ENCODE results near the gene MSRB1.

MSRB1 gene

DNA sequence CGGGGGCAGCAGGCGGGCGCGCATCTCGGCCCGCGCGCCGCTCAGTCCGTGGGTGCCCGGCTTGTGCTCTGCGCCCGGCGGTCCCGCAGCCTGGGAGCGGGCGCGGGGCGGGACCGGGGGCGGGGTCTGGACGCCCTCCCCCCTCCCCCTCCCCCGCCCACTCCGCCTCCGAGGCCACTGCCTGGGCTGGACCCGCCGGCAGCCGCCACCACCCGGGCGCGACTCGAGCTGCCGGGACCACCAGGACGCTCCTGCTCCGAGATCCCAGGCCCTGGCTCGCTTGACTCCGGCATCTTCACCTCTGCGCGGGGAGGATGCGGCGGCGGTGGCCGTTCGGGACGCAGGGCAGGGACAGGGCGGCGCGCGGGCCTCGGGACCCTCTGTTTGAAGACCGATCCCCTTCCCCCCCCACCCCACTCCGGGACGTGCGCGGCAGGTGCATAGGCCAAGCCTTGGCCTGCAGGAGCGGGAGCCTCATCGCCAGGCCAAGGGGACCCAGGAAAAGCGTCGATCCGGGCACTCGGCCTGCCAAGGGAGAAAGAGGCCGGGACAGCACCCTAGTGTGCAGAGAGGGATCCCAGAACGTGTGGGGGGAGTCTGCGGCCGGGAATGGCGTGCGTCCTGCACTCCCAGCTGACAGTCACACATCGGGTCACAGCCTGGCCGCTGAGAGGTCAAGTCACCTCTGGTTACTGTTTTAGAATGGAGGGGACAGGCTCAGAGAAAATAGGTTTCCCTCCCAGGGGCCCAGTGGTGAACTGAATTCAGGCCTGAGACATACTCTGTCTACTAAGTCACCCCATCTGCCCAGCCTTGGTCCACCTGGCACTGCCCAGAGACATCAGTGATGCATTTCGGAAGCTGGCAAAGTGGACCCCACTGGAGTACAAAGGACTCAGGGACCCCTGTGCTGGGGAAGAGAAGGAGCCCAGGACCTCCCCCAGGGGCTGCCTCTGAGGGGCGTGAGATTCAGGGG, 24.4 kb downstream of the MSRB1 start, which contains the start of gene HS3ST6:
TSS of gene HS3ST6 (minus strand) at position 65 of the 976 bp plus-strand sequence. CDS start 92 bp downstream, outside the sequence.
- ATAC-seq (replicated peaks; ENCODE audit: extremely low read depth, poor library complexity, severe bottlenecking) (no peak), DNase-seq (ENCODE audit: low spot score in 2 of 2) (no peak)
- Mint-ChIP-seq H3K27me3 (peaks cover 67% of the 10 kb centered on the region), H3K4me1 (no peaks in the 10 kb centered on the region), H3K27ac (ENCODE audit: low read depth) (no peak within 1 kb of the TSS), H3K9me3 (no peaks in the 10 kb centered on the region), H3K36me3 (ENCODE audit: insufficient read depth) (peaks cover 4% of the 10 kb centered on the region), H3K4me3 (no peak within 1 kb of the TSS)

DNA sequence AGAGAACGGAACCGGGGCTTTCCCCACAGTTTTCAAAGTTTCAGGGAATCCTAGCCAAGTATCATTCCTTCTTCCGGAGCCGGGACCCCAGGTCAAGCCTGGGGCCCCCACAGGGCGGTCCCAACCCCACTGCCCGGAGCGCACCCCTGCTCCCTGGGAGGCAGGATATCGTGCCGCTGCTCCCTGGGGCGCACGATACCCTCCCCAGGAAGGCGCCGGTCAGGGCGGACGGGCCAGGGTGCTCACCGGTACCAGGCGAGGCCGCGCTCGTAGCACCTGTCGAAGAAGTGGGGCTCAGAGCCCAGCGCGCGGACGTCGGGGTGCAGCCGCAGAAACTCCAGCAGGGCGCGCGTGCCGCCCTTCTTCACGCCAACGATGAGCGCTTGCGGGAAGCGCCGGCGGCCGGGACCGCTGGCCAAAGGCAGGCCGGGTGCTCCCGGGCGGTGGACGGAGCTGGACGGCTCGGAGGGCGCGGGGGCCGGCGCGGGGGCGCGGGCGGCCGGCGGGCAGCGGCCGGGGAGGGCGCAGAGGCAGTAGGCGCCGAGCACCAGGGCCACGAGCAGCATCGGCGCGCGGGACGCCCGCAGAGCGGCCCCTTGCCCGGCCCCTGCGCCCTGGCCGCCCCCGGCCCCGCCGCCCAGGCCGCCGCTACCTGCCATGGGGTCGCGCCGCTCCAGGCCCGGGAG, 25.2 kb downstream of the MSRB1 start:
- Mint-ChIP-seq H3K27ac (ENCODE audit: low read depth) (no peak overlapping the region), H3K4me3 (no peak overlapping the region), H3K4me1 (no peaks in the 10 kb centered on the region), H3K36me3 (ENCODE audit: insufficient read depth) (peaks cover 4% of the 10 kb centered on the region), H3K9me3 (no peaks in the 10 kb centered on the region), H3K27me3 (peaks cover 59% of the 10 kb centered on the region)
- DNase-seq (ENCODE audit: low spot score in 2 of 2) = no peak
- no peak for ATAC-seq (replicated peaks; ENCODE audit: extremely low read depth, poor library complexity, severe bottlenecking)

GRCh38 chr16:1917056-1917664, 25.8 kb downstream of the MSRB1 start:
- Mint-ChIP-seq H3K27me3 (peaks cover 52% of the 10 kb centered on the region), H3K36me3 (ENCODE audit: insufficient read depth) (peaks cover 4% of the 10 kb centered on the region), H3K4me3 (no peak overlapping the region), H3K4me1 (no peaks in the 10 kb centered on the region), H3K27ac (ENCODE audit: low read depth) (no peak overlapping the region), H3K9me3 (no peaks in the 10 kb centered on the region)
- DNase-seq (ENCODE audit: low spot score in 2 of 2) (no peak), ATAC-seq (replicated peaks; ENCODE audit: extremely low read depth, poor library complexity, severe bottlenecking) (no peak)

GRCh38 chr16:1916640-1916990, 26.4 kb downstream of the MSRB1 start:
- Mint-ChIP-seq H3K4me1 (no peaks in the 10 kb centered on the region), H3K36me3 (ENCODE audit: insufficient read depth) (peaks cover 4% of the 10 kb centered on the region), H3K9me3 (no peaks in the 10 kb centered on the region), H3K4me3 (no peak overlapping the region), H3K27ac (ENCODE audit: low read depth) (no peak overlapping the region), H3K27me3 (peaks cover 47% of the 10 kb centered on the region)
- DNase-seq (ENCODE audit: low spot score in 2 of 2) (no peak), ATAC-seq (replicated peaks; ENCODE audit: extremely low read depth, poor library complexity, severe bottlenecking) (no peak)

GRCh38 chr16:1915732-1916639, 27.0 kb downstream of the MSRB1 start:
- H3K27me3 Mint-ChIP-seq = peaks cover 41% of the 10 kb centered on the region
- H3K9me3 Mint-ChIP-seq = no peaks in the 10 kb centered on the region
- no peak overlapping the region for H3K27ac Mint-ChIP-seq (ENCODE audit: low read depth)
- no peak for ATAC-seq (replicated peaks; ENCODE audit: extremely low read depth, poor library complexity, severe bottlenecking)
- no peak for DNase-seq (ENCODE audit: low spot score in 2 of 2)
- no peaks in the 10 kb centered on the region for H3K4me1 Mint-ChIP-seq
- no peak overlapping the region for H3K4me3 Mint-ChIP-seq
- H3K36me3 Mint-ChIP-seq (ENCODE audit: insufficient read depth) = peaks cover 4% of the 10 kb centered on the region

DNA sequence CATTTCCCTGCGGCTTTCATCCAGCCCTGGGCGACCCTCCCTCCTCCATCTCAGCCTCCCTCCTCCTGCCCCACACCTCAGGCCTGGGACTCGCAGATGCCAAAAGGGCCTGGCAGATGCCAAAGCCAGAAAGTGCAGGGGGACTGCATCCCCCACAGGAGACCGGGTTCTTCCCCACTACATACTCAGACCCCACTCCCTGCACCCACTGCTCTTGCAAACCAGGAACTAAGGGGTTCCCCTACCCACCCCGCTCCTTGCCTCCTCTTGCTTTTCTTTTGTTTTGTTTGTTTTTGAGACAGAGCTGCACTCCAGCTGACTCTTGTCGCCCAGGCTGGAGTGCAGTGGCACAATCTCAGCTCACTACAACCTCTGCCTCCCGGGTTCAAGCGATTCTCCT, 28.0 kb downstream of the MSRB1 start:
- Mint-ChIP-seq H3K9me3 (no peaks in the 10 kb centered on the region), H3K4me1 (no peaks in the 10 kb centered on the region), H3K27ac (ENCODE audit: low read depth) (no peak overlapping the region), H3K4me3 (no peak overlapping the region), H3K27me3 (peaks cover 31% of the 10 kb centered on the region), H3K36me3 (ENCODE audit: insufficient read depth) (peaks cover 4% of the 10 kb centered on the region)
- ATAC-seq (replicated peaks; ENCODE audit: extremely low read depth, poor library complexity, severe bottlenecking) (no peak), DNase-seq (ENCODE audit: low spot score in 2 of 2) (no peak)

- H3K4me3 Mint-ChIP-seq = no peak overlapping the region
- DNase-seq (ENCODE audit: low spot score in 2 of 2) (no peak), ATAC-seq (replicated peaks; ENCODE audit: extremely low read depth, poor library complexity, severe bottlenecking) (no peak)
- H3K36me3 Mint-ChIP-seq (ENCODE audit: insufficient read depth) = peaks cover 4% of the 10 kb centered on the region
- peaks cover 31% of the 10 kb centered on the region for H3K27me3 Mint-ChIP-seq
- no peak overlapping the region for H3K27ac Mint-ChIP-seq (ENCODE audit: low read depth)
- H3K4me1 Mint-ChIP-seq = no peaks in the 10 kb centered on the region
- H3K9me3 Mint-ChIP-seq = no peaks in the 10 kb centered on the region
These were observed 28.9 kb downstream of the MSRB1 start for GRCh38 chr16:1914084-1914608.

GRCh38 chr16:1913327-1914083, 29.5 kb downstream of the MSRB1 start:
- no peak overlapping the region for H3K27ac Mint-ChIP-seq (ENCODE audit: low read depth)
- H3K9me3 Mint-ChIP-seq = no peaks in the 10 kb centered on the region
- DNase-seq (ENCODE audit: low spot score in 2 of 2) (no peak), ATAC-seq (replicated peaks; ENCODE audit: extremely low read depth, poor library complexity, severe bottlenecking) (no peak)
- no peaks in the 10 kb centered on the region for H3K4me1 Mint-ChIP-seq
- peaks cover 37% of the 10 kb centered on the region for H3K27me3 Mint-ChIP-seq
- peaks cover 4% of the 10 kb centered on the region for H3K36me3 Mint-ChIP-seq (ENCODE audit: insufficient read depth)
- H3K4me3 Mint-ChIP-seq = no peak overlapping the region

GRCh38 chr16:1912215-1912543, 30.8 kb downstream of the MSRB1 start:
- H3K36me3 Mint-ChIP-seq (ENCODE audit: insufficient read depth) = peaks cover 4% of the 10 kb centered on the region
- DNase-seq (ENCODE audit: low spot score in 2 of 2) = no peak
- no peak overlapping the region for H3K27ac Mint-ChIP-seq (ENCODE audit: low read depth)
- H3K27me3 Mint-ChIP-seq = peaks cover 38% of the 10 kb centered on the region
- H3K9me3 Mint-ChIP-seq = no peaks in the 10 kb centered on the region
- H3K4me3 Mint-ChIP-seq = no peak overlapping the region
- no peaks in the 10 kb centered on the region for H3K4me1 Mint-ChIP-seq
- ATAC-seq (replicated peaks; ENCODE audit: extremely low read depth, poor library complexity, severe bottlenecking) = no peak

DNA sequence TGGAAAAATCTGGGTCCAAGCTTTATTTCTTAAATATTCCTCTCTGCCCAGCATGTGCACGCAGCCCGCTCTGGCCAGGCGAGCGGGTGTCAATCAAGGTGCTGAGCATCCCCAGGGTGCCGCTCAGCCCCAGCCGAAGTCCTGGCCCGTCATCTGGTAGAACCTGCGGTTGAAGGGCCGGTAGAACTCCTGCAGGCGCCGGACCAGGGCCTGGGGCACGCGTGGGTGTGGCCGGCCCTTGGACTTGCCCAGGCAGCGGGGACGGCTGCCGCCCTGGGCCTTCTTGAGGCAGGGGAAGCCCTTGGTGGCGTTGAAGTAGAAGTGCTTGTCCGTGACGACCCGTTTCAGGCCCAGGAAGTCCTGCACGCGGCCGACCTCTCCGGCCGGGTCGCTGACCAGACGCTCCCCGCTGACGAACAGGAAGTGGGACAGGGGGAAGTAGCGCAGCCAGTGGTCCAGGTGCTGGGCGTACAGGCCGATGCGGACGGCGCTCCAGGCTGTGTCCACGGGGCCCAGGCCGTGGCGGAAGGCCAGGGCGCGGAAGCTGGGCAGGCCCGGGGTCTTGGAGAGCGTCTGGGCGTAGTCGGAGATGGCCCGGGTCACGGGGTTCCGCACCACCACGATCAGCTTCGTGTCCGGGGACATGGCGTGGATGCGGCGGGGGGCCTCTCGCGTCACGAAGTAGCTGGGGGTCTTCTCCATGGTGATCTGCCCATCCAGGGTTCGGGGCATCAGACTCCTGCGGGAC, 31.4 kb downstream of the MSRB1 start:
- no peaks in the 10 kb centered on the region for H3K9me3 Mint-ChIP-seq
- H3K27me3 Mint-ChIP-seq = peaks cover 35% of the 10 kb centered on the region
- H3K27ac Mint-ChIP-seq (ENCODE audit: low read depth) = no peak overlapping the region

More for the DNA sequence above, 31.4 kb downstream of the MSRB1 start:
- H3K4me3 Mint-ChIP-seq = no peak overlapping the region
- H3K4me1 Mint-ChIP-seq = no peaks in the 10 kb centered on the region
- DNase-seq (ENCODE audit: low spot score in 2 of 2) (no peak), ATAC-seq (replicated peaks; ENCODE audit: extremely low read depth, poor library complexity, severe bottlenecking) (no peak)
- peaks cover 4% of the 10 kb centered on the region for H3K36me3 Mint-ChIP-seq (ENCODE audit: insufficient read depth)

Measured in central memory CD8-positive, alpha-beta T cell (primary cell).